Measurements from ENCODE around the gene GLT8D2.

Gene GLT8D2

DNA sequence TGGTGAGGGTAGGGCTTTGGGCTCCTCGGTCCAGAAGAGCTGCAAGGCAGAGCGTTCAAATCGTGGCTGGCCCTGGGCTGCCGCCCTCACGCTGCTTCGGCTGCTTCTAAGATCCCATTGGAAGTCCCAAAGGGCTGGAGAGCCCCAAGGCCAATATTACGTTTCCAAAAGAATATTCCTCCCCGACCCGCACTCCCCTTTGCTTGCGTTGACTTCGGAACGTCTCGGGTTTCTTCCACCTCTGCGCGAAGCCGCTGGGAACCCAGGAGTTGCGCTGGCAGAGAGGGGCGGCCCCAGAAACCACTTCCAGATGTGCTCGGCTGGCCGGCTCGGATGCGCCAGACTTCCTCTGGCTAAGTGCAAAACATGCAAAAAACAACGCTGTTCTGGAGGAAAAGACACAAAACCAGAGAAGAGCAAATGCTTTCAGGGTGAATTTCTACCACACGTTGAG lies at the start of gene GLT8D2:
Gene GLT8D2, minus strand, starts transcription at position 285 of the 454 bp plus-strand sequence. CDS start 30,539 bp downstream, outside the sequence.
- no peak for DNase-seq

- DNase-seq: no peak
Measured at GRCh38 chr12:104097954-104098353, 48.0 kb upstream of the GLT8D2 start.

GRCh38 chr12:104095289-104095688 lies 45.3 kb upstream of the GLT8D2 start:
- peak; percentile 5 for DNase-seq

GRCh38 chr12:104094284-104094683 lies 44.3 kb upstream of the GLT8D2 start:
- DNase-seq: no peak

DNA sequence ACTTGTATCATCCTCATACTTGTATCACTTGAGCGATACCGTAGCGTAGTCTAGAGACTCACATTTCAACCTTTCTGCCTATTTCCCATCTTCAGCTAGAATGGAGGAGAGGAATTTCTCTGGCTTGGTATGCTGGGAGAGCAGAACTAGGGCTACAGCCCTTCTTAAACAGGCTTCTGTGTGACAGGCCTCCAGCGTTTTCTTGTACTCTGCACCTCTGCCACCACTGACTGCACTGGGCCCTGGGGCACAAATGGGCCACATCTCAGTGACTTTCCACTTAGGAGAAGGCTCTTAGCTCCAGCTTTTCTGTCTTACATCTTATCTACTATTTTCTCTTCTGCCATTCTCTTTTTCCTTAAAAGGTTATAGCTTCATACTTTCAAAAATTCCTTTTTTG lies 41.1 kb upstream of the GLT8D2 start:
- no peak for DNase-seq

DNA sequence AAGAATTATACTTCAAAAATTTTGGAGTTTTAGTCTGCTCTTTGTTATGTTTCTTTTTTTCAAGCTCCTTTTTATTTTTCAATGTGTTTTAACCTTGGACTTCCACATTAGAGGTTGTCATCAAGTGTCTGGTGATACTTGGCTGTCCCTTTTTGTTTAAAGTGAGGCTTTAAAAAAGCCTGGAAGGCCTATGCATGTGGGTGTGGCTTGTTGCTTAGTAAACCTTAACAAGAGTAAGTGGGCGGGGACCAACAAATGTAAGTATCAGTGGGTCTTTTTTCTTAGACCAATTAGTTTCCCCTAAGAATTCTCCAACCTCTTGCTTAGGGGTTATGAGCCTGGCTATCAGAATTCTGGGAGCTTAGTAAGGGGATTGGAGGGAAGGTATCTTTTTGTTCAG lies 40.7 kb upstream of the GLT8D2 start:
- no peak for DNase-seq

GRCh38 chr12:104083769-104084475 lies 33.9 kb upstream of the GLT8D2 start:
- DNase-seq: peak; percentile 84

- DNase-seq: no peak
Measured at GRCh38 chr12:104080764-104081163, 30.8 kb upstream of the GLT8D2 start.

GRCh38 chr12:104079024-104079423 lies 29.0 kb upstream of the GLT8D2 start:
- no peak for DNase-seq

DNA sequence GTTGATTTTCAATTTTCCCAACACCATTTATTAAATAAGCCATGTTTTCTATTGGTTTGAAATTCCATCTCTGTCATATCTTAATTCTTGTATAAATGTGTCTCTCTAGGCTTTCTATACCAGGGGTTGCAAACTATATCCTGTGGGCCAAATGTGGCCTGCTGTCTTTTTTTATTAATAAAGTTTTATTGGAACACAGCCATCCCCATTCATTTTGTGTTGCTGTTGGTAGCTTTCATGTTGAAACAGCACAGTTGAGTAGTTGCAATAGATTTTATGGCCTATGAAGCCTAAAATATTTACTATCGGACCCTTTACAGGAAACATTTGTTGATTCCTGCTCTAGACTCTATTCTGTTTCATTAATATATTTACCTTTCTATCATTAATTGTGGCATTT lies 23.7 kb upstream of the GLT8D2 start:
- DNase-seq: no peak

DNA sequence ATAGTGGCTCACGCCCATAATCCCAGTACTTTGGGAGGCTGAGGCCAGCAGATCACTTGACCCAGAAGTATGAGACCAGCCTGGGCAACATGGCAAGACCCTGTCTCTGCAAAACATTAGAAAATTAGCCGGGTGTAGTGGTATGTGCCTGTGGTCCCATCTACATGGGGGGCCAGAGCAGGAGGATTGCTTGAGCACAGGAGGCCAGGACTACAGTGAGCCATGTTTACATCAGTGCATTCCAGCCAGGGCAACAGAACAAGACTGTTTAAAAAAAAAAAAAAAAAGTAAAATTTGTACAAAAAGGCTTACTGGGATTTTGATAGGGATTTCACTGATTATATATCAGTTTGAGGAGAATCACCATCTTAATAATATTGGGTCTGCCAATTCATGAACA lies 22.1 kb upstream of the GLT8D2 start:
- no peak for DNase-seq

DNA sequence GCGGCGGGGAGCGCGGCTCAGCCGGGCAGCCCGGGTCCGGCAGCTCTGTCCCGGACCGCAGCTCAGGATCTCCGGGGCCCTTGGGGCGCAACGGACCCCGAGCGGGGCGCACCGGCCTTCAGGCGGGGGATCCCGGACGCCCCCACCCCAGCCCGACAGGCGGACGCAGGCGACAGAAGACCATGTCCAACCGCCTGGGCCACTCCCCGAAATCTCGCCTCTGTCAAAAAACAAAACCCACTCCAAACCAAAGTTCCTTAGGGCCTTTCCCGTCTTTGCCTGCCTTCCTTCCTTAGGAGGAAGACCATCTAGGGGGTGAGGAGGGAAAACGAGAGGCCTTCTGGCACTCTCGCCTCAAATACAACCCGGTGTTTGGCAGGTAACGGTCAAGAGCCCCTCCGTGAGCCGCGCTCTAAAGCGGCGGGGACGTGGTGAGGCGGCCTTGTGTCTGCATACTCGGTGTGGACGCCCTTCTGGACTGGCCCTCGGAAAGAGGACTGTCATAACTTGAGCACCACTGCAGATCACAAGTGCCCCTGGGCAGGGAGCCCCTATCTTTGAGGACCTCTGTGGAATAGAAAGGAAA lies 14.9 kb upstream of the GLT8D2 start:
- peak; percentile 2 for DNase-seq

DNA sequence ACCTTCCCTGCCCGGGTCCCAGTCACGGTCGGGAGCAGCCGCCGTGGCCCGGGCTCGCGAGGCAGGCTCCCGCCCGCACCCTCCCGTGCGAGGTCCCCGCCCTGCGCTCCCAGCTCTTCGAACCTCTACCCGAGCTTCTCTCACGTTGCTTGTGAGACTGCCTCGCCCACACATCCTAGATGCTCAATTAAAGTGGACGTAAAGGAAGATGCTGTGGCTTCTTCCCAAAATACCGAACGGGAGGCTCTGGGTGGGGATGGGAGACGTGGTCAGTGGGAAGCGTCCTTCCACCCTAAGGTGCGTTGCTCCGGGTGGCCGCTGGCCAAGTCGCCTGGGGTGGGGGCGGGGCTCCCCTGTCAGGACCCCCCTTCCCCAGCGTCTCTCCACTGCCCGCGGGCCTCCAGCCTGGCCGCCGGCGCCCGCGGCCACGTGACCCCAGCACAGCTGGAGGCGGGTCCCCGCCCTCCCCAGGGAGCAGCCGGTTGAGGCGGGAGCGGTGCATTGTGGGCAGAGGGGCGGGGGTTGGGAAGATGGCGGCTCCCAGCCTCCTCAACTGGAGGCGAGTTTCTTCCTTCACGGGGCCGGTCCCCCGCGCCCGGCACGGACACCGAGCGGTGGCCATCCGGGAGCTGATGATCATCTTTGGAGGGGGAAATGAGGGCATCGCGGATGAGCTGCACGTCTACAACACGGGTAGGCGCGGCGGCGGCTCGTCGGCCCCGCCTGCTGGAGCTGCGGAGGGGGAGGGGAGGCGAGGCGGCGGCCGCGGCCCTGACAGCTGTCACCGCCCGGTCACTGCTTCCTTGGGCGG lies 14.2 kb upstream of the GLT8D2 start, which contains the start of gene HCFC2:
Gene HCFC2, plus strand, starts transcription at position 501 of the 811 bp plus-strand sequence. Its CDS starts 30 bp downstream, at position 531.
- peak; percentile 90 for DNase-seq

DNA sequence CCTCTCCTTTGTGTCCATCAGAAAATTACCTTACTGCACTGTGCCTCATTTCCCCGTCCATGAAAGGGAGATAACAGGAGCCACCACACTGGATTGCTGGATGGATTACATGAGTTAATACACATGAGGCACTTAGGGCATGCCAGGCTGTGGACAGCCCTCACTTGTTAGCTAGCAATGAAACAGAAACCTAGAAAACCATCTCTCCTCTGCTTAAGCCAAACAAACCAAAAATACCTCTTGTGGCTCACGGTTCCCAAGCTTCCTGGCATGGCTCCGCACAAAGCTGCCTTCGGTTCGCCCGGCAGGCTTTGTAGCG lies 13.7 kb upstream of the GLT8D2 start:
- peak; percentile 22 for DNase-seq

DNA sequence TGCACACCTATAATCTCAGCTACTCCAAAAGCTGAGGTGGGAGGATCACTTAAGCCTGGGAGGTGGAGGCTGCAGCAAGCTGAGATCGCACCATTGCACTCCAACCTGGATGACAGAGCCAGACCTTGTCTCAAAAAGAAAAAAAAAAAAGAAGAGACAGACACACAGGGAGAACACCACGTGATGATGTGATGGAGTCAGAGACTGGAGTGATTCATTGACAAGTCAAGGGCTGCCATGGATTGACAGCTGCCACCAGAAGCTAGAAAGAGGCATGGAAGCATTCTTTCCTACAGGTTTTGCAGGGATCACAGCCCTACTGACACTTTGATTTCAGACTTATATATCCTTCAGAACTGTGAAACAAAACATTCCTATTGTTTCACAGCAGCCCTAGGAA lies 10.8 kb upstream of the GLT8D2 start:
- no peak for DNase-seq

- no peak for DNase-seq
Measured at GRCh38 chr12:104059963-104060362, 10.0 kb upstream of the GLT8D2 start.

GRCh38 chr12:104058802-104059201 lies 8.8 kb upstream of the GLT8D2 start:
- DNase-seq: no peak

- peak; percentile 14 for DNase-seq
Measured at GRCh38 chr12:104057771-104058197, 7.8 kb upstream of the GLT8D2 start.

- no peak for DNase-seq
Measured at GRCh38 chr12:104056419-104056972, 6.5 kb upstream of the GLT8D2 start.

GRCh38 chr12:104055686-104056388 lies 5.8 kb upstream of the GLT8D2 start:
- DNase-seq: no peak

DNA sequence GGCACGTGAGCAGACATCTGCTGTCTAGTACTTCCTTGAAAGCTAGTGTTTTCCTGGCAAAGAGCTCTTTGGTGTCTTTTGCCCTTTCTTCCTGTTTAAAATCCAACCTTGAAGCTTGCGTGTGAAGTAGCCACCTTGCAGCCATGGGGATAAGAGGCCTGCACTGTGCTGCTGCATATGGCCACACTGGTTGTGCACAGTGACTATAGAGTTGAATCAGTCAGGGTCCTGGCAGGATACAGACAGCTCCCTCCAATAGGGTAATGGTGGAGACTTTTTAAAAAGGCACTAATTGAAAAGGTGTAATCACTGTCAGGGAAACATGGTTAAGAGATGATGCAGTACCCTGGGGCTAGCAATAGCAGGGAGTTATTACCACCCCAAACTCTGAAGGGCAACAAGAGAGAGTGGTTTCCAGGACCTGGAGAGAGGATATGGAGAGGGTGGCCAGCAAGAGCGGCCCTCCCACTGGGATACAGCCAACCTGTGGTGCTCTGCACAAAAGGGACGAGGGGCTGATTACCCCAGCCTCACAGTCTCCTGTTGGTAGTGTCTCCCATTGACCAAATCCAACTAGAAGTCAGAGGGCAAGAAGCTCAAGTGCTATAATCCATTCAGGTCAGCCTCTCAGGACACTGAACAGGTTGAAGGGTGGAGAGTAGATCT lies 4.8 kb upstream of the GLT8D2 start:
- no peak for DNase-seq

DNA sequence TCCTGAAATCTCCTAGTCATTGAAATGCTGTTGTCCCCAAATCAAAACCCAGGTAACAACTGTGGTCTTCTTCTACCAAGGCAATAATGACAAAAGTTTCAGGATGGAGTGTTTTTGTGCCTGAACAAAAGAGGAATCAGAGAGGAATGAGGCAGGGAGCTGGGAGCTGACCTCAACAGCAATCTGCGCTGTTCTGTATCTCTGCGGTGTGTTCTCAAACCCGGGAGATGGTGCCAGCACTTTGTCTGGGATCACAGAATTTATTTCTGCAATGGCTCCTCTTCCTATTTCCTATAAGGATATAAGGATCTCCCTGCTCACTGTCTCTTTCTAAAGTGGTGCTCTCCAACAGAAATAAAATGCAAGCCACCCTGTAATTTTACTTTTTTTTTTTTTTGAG lies 449 bp upstream of the GLT8D2 start:
- no peak for DNase-seq
